Endothelial cell of umbilical vein (primary cell): ENCODE results near the gene LHX3. TPM values are rescaled to one million over a fixed set of nuclear protein-coding genes. Genes with fewer than 3 reads are reported as not detected.

Source experiments
- BruUV-seq: library from RNA; stranded (reverse); fragments of 400-500 nt; replicated peaks from 2 replicates; lab custom pipeline; 2021; lab: Mats Ljungman, UMichigan
- CTCF ChIA-PET: fragments of 300-600, 350-600 bp; sonication (Branson Sonifier 250); formaldehyde crosslinking; loops from one replicate; lab custom pipeline; 2021; ENCODE audit warnings: antibody characterized with exemption, inconsistent platforms; lab: Charles Lee
- POLR2A ChIA-PET: fragments of 300-600, 350-600 bp; sonication (Branson Sonifier 250); formaldehyde crosslinking; loops from one replicate; lab custom pipeline; 2021; ENCODE audit warnings: antibody characterized with exemption, inconsistent platforms; lab: Charles Lee
- DNase-seq: peaks from one replicate; pipeline ENCODE4 v3.0.0-alpha.2; 2011; ENCODE audit warnings: low read depth, low spot score
- FAIRE-seq: peaks from 2 replicates; lab custom pipeline; 2011; peaks lifted over from hg19 to GRCh38; lab: Jason Lieb, UNC
- H2AFZ ChIP-seq: 2 replicates; pipeline ENCODE4 v1.6.0; 2012; ENCODE audit warnings: low read depth, low read length, control low read depth, inconsistent platforms
- H3K27ac ChIP-seq: 2 replicates; pipeline ENCODE4 v1.5.1; 2011; ENCODE audit warnings: low read depth, mild to moderate bottlenecking, control low read depth, low read length, moderate library complexity; ENCODE audit not compliant: insufficient read depth
- H3K27me3 ChIP-seq, 2 experiments: 2 replicates each; pipeline versions ENCODE4 v1.6.0 to v1.6.1; 2011; ENCODE audit warnings: low read length in 2 of 2, mixed read lengths in 1 of 2; ENCODE audit not compliant: control insufficient read depth in 2 of 2, insufficient read depth in 2 of 2
- H3K36me3 ChIP-seq, 2 experiments: 2 replicates in 1 of 2; 3 replicates in 1 of 2; pipeline ENCODE4 v1.5.1; 2011; ENCODE audit warnings: low read length in 2 of 2, mild to moderate bottlenecking in 1 of 2, moderate library complexity in 1 of 2; ENCODE audit not compliant: control insufficient read depth in 2 of 2, insufficient read depth in 2 of 2; ENCODE audit errors: extremely low read depth in 1 of 2
- H3K4me1 ChIP-seq: 3 replicates; pipeline ENCODE4 v1.5.1; 2011; ENCODE audit warnings: mild to moderate bottlenecking, low read length; ENCODE audit not compliant: control insufficient read depth, insufficient read depth; ENCODE audit errors: extremely low read depth
- H3K4me2 ChIP-seq: 2 replicates; pipeline ENCODE4 v1.6.1; 2011; ENCODE audit warnings: low read length, control low read depth, mixed read lengths; ENCODE audit not compliant: insufficient read depth
- H3K4me3 ChIP-seq, 3 experiments: fragments of 200-600 bp in 1 of 3; sonication (generic), shearing (Covaris generic) in 1 of 3; replicated peaks in 1 of 3; 2 replicates each; pipeline ENCODE4 v1.5.1; 2011 to 2016; ENCODE audit warnings: control low read depth in 3 of 3, low read length in 3 of 3, mild to moderate bottlenecking in 2 of 3, inconsistent platforms in 1 of 3, low read depth in 1 of 3, moderate library complexity in 1 of 3; ENCODE audit not compliant: insufficient read depth in 1 of 3
- H3K79me2 ChIP-seq: 2 replicates; pipeline ENCODE4 v1.6.0; 2012; ENCODE audit warnings: low read length, inconsistent platforms; ENCODE audit not compliant: control insufficient read depth, insufficient read depth
- H3K9ac ChIP-seq: replicated peaks from 2 replicates; pipeline ENCODE3; 2011; ENCODE audit warnings: low read length, control low read depth; ENCODE audit not compliant: insufficient read depth; ENCODE audit errors: extremely low read depth
- H3K9me1 ChIP-seq: replicated peaks from 3 replicates; pipeline ENCODE4 v1.6.0; 2011; ENCODE audit warnings: mild to moderate bottlenecking, low read length; ENCODE audit not compliant: control insufficient read depth, insufficient read depth; ENCODE audit errors: extremely low read depth
- H3K9me3 ChIP-seq: replicated peaks from 2 replicates; pipeline ENCODE4 v1.5.1; 2012; ENCODE audit warnings: low read length, inconsistent platforms; ENCODE audit not compliant: control insufficient read depth, insufficient read depth
- H4K20me1 ChIP-seq: replicated peaks from 2 replicates; pipeline ENCODE3; 2011; ENCODE audit warnings: mild to moderate bottlenecking, low read length; ENCODE audit not compliant: control insufficient read depth, insufficient read depth; ENCODE audit errors: extremely low read depth
- FOS ChIP-seq: IDR thresholded peaks from 2 replicates; pipeline ENCODE4 v1.6.1; 2011; ENCODE audit warnings: mild to moderate bottlenecking, low read length, moderate library complexity, borderline replicate concordance; ENCODE audit not compliant: insufficient read depth
- JUN ChIP-seq: IDR thresholded peaks from 2 replicates; pipeline ENCODE4 v1.6.1; 2011; ENCODE audit warnings: borderline replicate concordance, low read depth; ENCODE audit not compliant: insufficient read length, insufficient read depth
- MYC ChIP-seq: IDR thresholded peaks from one replicate; pipeline ENCODE4 v1.6.1; 2011; ENCODE audit warnings: mild to moderate bottlenecking, low read depth, low read length
- POLR2AphosphoS5 ChIP-seq: IDR thresholded peaks from 2 replicates; pipeline ENCODE4 v1.6.1; 2012; ENCODE audit warnings: low read depth, mild to moderate bottlenecking, control low read depth, low read length, moderate library complexity; ENCODE audit not compliant: insufficient read depth
- dilution Hi-C: fragments of 300-500 bp; cut with MboI; formaldehyde crosslinking; loops from one replicate; pipeline ENCODE4 v1.15.0; 2019; ENCODE audit warnings: low sequenced_read_pairs; ENCODE audit not compliant: extremely low pct_ligation_motif_present
- intact Hi-C: fragments of 100-400 bp; cut with micrococcal nuclease; formaldehyde crosslinking; loops from one replicate; pipeline ENCODE4 v1.10.0; 2022
- polyA plus RNA-seq, 4 experiments: library from polyadenylated mRNA; depleted of rRNA in 3 of 4; stranded (reverse) in 3 of 4; unstranded in 1 of 4; fragments of >200 nt; gene quantifications; 2 replicates each; pipeline versions ENCODE4 v1.2.1 to v1.2.3, GENCODE V29; 2011 to 2012; ENCODE audit warnings: missing spikeins in 1 of 4
- total RNA-seq: library from RNA; stranded (reverse); gene quantifications from 2 replicates; pipeline ENCODE4 v1.2.3, GENCODE V29; 2021
- TF ChIP-seq, protein P1 (sequence below), 2 donors: IDR thresholded peaks; 1 replicate in 1 of 2; 2 replicates in 1 of 2; pipeline ENCODE4 v1.5.1; 2011; ENCODE audit warnings: low read length in 2 of 2, mild to moderate bottlenecking in 2 of 2, moderate library complexity in 2 of 2, control low read depth in 1 of 2, inconsistent platforms in 1 of 2, low read depth in 1 of 2; ENCODE audit not compliant: insufficient read depth in 1 of 2; ENCODE audit errors: extremely low read depth in 1 of 2

The LHX3 gene
- total and polyA plus RNA-seq, 2 donors (not counting 3 experiments of a cell fraction or from before 2014, with no cell fraction given), result not detected

DNA sequence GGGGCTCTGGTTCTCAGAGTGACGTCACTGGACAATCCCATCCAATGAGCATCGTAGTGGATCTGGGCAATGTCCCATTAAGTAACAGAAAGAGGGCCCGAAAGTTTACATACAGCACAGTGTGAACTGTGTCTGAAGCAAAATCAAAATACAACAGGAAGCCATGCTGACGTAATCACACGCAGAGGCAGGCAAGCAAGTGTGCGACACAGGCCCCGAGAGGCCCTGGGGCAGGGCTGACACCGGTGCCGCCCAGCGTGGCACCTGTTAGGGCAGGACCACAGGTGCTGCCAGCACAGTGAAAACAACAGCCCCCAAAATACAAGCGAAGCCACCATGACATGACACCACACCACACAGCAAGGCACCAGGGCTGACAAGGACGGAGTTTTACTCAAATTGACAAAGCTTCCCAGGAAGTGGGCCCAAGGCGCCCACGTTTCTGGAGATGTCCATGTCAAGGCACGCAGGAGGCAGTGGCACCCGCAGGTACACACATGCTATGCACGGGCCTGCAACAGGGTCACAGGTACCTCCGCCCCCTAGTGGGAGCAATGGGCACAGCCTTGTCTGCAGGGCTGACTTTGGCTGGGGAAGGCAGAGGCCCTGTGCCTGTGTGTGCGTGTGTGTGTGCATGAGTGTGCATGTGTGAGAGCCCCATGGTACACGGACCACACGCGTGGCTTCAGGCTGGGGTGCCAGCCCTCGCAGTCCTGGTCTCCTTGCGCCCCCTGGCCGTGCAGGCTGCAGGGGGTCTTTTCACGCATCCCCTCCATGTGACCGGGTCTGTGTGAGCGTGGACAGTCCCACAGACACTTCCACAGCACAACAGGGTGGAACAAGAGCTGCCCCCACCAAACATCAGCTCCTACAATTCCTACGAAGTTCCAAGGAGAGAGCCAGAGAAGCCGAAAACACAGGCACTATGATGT lies 21.1 kb upstream of the LHX3 start:
- Histone ChIP-seq H3K9me1 (no peaks in the 10 kb centered on the region), H3K4me3 (no peak overlapping the region), H2AFZ (no peak overlapping the region), H3K4me1 (peaks cover 7% of the 10 kb centered on the region), H4K20me1 (no peaks in the 10 kb centered on the region), H3K9ac (no peak overlapping the region), H3K27me3 (no peaks in the 10 kb centered on the region), H3K36me3 (peaks cover 0 to 3% of the 10 kb centered on the region in 2 experiments), H3K4me2 (no peak overlapping the region), H3K9me3 (no peaks in the 10 kb centered on the region), H3K79me2 (no peaks in the 10 kb centered on the region), H3K27ac (no peak overlapping the region)
- FAIRE-seq (peak; percentile 85), DNase-seq (peak; percentile 42)
- ChIA-PET POLR2A (no interaction called here), CTCF (interaction anchor here (0.8 to 2.4 kb wide), 4 partner anchors 10 to 17 kb away, joined by 3 to 9 read pairs (median 4); no protein-coding TSS in a partner anchor)
- intact Hi-C loops (loop anchor here (1.0 to 5.0 kb wide), 3 partner anchors 57 to 139 kb away; no protein-coding TSS in a partner anchor), dilution Hi-C loops (no loop called here)
- BruUV-seq, result no TSS peak
- no peak for TF ChIP-seq JUN
- TF ChIP-seq, protein P1, sequence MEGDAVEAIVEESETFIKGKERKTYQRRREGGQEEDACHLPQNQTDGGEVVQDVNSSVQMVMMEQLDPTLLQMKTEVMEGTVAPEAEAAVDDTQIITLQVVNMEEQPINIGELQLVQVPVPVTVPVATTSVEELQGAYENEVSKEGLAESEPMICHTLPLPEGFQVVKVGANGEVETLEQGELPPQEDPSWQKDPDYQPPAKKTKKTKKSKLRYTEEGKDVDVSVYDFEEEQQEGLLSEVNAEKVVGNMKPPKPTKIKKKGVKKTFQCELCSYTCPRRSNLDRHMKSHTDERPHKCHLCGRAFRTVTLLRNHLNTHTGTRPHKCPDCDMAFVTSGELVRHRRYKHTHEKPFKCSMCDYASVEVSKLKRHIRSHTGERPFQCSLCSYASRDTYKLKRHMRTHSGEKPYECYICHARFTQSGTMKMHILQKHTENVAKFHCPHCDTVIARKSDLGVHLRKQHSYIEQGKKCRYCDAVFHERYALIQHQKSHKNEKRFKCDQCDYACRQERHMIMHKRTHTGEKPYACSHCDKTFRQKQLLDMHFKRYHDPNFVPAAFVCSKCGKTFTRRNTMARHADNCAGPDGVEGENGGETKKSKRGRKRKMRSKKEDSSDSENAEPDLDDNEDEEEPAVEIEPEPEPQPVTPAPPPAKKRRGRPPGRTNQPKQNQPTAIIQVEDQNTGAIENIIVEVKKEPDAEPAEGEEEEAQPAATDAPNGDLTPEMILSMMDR (IDR thresholded peaks at IDR 0.05; ENCODE audit: extremely low read depth in 1 of 2, insufficient read depth in 1 of 2, low read depth in 1 of 2, low read length in 2 of 2), result peak; percentile 82 to 96

DNA sequence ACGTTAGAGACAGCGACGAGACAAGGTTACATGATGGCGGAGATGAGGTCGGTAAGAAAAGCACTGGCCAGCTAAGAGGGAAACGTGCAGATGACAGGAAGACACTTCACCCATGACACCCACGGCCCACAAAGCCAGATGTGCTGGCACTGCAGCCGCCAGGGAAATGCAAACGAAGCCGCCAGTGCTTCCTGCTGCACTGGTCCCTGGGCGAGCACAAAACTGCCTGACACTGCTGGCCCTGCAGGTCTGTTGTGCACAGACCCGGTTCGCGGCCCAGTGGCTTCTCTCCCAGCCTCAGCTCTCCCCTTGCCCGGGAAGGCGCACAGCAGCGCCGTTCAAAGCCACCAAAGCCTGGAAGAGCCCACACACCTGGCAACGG lies 20.4 kb upstream of the LHX3 start:
- dilution Hi-C loops, result no loop called here
- POLR2A ChIA-PET, result no interaction called here
- H3K27ac ChIP-seq, result no peak overlapping the region
- H3K9me1 ChIP-seq, result no peaks in the 10 kb centered on the region
- H3K9ac ChIP-seq, result no peak overlapping the region
- H2AFZ ChIP-seq, result no peak overlapping the region
- peaks cover 7% of the 10 kb centered on the region for H3K4me1 ChIP-seq
- intact Hi-C loops, result loop anchor here (5.0 kb wide), 1 partner anchor 138 kb away; no protein-coding TSS in a partner anchor
- H3K79me2 ChIP-seq, result no peaks in the 10 kb centered on the region
- no peaks in the 10 kb centered on the region for H3K9me3 ChIP-seq
- no peak overlapping the region for H3K4me3 ChIP-seq
- DNase-seq (no peak), FAIRE-seq (no peak)
- H4K20me1 ChIP-seq, result no peaks in the 10 kb centered on the region
- BruUV-seq, result no TSS peak
- H3K4me2 ChIP-seq, result no peak overlapping the region
- no peak for TF ChIP-seq POLR2AphosphoS5
- no peak for TF ChIP-seq MYC
- no peak for TF ChIP-seq FOS
- TF ChIP-seq JUN, result no peak
- CTCF ChIA-PET, result interaction anchor here (0.8 to 1.5 kb wide), 8 partner anchors 9 to 92 kb away, joined by 3 to 8 read pairs (median 4); no protein-coding TSS in a partner anchor
- H3K36me3 ChIP-seq, result peaks cover 0 to 3% of the 10 kb centered on the region in 2 experiments
- H3K27me3 ChIP-seq, result no peaks in the 10 kb centered on the region
